UCSD-AML1 (cell line): ENCODE measurements around the gene ZNF14.
A peak's percentile ranks its signal among the peaks of the same experiment; 100 is the strongest.
"Not testable (repeated sequence)": the region's sequence is repeated elsewhere in the genome, so short reads cannot be mapped to it uniquely, and the experiment has no call there.

ENCODE experiments used
- DNase-seq: peaks from one replicate; lab custom pipeline; 2025; ENCODE audit not compliant: unreplicated experiment; lab: John Stamatoyannopoulos, UW

The ZNF14 gene

DNA sequence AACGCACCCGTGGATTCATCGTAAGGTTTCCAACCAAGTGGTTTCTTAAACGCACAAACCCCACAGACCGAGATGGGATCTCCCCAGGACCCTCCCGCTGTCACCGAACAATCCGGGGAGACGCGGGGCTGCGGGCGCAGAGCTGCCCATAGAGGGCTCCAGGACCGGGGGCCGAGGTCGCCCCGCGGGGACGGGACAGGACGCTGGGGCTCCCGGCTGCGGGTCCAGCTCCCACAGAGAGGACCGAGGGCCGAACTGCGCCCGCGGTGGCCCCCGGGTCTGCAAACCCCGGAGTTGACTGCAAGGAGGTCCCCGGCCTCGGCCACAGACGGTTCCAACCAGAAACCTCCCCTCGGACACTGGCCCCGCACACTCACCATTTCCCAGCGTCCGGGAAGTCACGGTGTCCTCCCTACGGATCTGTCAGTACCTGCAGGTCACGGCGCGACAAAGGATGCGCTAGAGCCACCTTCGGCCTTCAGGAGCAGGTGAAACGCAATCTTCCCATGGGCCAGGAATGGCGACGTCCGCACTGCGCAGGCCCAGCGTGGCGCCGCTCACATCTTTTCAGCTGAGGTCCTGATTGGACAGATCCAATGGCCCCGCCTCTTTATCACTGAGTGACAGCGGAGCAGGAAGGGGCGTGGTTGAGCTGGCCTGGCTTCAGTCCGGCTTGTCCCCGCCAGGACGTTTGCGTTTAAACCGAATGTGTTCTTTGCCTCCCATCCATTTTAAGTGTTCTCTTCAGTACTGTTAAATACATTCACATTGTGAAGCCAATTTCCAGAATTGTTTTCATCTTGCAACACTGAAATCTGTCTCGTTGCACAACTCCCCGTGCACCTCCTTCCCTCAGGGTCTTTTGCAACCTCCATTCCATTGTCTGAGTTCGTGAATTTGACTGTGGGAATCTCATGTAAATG is at the start of gene ZNF14:
Gene ZNF14 (minus strand): TSS at position 534 of the 923 bp plus-strand sequence. CDS start 154 bp downstream, at position 380.
- DNase-seq = peak; percentile 89

DNA sequence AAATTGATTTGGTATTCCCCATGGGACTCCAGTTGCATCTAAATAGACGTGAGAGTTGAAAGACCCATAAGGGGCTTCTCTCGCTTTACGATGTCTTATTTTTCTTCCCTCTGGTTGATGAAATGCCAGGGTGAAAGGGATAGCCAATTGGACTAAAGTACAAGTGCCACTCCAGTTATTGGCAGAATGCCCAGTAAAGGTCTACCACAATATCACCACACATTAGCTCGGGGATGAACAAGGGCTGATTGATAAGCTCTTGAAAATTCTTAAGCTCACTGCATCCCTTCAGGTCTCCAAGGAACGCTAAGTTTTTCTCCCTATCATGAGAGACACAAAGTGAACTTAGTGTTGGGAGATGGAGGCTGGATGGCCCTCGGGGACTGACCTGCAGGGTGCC is 48.9 kb upstream of the ZNF14 start:
- not testable (repeated sequence) for DNase-seq

DNA sequence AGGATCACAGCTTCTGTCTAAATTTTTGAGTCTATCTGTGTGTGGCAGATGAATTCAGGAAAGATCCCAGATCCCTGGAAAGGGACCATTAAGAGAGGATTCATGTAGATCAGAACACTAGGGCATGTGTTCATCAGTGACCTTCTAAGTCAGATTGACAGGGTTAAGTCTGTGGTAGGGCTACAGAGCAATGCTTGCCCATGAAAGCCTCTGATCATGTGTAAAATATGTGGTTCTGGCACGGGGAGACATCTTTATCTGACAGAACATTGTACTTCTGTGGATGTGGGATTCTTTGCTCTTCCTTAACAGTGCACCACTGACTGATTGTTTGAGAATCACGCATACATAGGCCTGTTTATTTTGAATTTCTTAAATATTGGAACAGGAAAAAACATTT is 45.8 kb upstream of the ZNF14 start:
- no peak for DNase-seq

DNA sequence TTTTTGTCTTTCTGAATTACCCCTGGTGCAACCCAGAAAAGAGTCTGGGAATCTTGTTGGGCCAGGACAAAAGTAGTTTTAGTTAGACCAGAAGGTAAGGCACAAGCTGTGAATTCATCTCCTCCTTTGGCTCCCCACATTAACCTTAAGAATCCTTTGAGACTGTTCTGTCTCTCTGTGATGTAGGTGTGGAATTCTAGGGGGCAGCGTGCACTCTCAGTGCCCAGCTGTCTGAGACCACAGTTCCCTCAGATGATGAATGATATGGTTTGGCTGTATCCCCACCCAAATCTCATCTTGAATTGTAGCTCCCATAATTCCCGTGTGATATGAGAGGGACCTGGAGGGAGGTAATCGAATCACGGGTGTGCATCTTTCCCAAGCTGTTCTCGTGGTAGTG is 44.8 kb upstream of the ZNF14 start:
- DNase-seq = no peak

DNA sequence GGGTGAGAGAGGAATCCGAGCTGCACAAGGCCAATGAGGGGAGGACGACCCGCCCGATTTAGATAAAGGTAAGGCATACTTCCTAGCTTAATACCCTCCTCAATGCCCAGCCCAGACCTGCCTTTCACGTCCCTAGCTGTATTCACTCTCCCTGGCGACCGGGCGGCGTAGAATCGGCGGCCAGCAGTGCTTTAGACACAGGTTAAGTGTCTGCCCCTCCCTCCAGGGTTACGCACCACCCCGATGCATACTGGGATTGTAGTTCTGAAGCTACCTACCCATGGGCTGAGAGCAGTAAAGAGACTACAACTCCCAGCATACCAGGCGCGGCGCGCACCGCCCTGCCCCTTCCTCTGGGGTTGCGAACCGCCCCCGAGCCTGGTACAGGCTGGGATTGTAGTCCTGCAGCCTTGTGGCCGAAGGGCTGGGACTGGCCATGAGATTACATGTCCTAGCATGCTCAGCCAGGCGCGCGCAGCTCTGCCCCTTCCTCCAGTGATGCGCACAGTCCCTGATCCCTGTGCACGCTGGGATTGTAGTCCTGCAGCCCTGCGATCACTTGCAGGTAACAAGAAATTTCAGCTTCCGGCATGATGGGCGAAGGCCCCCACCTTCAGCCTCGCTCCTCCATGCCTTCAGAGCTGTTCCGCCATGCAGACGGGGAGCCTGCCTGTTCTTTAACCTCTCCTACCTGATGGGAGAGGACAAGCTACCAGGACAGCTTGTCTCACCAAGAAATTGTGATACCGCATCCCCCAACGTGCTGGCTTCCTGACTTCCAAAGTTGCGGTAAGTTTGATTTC is 43.5 kb upstream of the ZNF14 start:
- DNase-seq = peak; percentile 97

DNA sequence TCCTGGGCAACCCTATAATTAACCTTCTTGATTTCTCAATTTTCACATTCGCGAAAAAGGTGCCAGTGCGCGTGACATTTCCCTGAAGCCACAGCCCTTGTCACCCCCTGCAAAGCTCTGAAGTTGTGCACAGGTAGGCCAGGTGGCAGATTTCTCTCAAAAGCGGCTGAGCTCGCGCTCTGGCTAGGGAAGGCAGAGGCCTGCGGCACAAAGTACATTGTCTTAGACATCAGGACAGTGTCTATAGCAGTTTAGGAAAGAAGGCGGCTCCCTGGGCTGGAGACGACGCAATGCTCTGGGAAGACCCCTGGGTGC is 42.9 kb upstream of the ZNF14 start:
- DNase-seq = no peak

DNA sequence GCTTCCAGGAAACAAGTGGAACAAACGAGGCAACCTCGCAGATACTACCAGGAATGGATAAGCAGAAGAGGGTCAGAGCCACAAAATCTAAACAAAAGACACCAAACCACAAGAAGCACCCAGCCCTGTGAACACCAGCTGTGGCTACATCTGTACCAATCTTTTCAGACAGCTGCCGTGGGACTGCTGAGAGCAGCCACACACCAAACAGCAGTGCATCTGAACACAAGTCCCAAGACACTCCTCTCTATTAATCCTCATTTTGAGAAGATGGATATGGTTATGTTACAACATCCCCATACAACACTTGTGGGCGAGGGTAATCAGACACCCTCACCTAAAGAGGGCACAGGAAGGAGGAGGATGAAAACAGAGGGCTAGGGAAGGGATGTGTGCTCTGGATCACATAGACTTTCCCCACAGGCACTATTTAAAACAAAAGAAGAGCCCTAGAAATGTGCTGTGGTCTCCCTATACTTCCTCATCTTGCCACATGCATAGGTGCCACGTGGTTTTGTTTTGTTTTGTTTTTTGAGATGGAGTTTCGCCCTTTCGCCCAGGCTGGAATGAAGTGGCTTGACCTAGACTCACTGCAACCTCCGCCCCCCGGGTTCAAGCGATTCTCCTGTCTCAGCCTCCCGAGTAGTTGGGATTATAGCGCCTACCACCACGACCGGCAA is 41.6 kb upstream of the ZNF14 start:
- DNase-seq = no peak

DNA sequence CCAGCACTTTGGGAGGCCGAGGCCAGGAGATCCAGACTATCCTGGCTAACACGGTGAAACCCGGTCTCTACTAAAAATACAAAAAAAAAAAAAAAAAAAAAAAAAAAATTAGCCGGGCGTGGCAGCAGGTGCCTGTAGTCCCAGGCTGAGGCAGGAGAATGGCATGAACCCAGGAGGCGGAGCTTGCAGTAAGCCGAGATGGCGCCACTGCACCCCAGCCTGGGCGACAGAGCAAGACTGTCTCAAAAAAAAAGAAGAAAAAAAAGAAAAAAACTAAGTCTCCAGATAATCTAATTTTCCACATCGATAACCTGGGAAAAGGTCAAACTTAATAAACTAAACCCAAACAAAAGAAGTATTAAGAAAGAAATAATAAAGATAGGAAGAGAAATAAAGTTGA is 39.1 kb upstream of the ZNF14 start:
- DNase-seq = not testable (repeated sequence)

DNA sequence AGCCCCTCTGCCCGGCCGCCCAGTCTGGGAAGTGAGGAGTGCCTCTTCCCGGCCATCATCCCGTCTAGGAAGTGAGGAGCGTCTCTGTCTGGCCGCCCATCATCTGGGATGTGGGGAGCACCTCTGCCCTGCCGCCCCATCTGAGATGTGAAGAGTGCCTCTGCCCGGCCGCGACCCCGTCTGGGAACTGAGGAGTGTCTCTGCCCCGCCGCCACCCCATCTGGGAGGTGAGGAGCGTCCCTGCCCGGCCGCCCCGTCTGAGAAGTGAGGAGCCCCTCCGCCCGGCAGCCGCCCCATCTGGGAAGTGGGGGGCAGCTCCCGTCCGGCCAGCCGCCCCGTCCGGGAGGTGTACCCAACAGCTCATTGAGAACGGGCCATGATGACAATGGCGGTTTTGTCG is 37.1 kb upstream of the ZNF14 start:
- not testable (repeated sequence) for DNase-seq

DNA sequence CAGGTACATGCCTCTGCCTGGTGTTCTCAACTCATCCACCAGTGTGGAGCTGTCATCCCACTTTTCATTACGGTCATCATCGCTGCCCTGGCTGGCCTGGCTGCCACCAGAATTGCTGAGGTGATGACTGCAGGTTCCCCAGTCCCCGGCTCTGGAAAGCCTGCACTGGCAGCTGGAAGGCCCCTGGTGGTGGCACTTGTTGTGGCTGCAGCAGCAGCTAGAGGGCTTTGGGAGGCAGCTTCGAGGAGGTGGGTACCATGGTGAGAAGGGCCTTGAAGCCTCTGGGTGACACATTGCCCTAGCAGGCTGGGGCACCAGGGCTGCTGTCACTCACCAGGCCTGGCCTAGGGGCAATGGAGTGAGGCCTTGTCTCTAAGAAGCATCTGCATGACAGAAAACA is 25.3 kb upstream of the ZNF14 start:
- no peak for DNase-seq

DNA sequence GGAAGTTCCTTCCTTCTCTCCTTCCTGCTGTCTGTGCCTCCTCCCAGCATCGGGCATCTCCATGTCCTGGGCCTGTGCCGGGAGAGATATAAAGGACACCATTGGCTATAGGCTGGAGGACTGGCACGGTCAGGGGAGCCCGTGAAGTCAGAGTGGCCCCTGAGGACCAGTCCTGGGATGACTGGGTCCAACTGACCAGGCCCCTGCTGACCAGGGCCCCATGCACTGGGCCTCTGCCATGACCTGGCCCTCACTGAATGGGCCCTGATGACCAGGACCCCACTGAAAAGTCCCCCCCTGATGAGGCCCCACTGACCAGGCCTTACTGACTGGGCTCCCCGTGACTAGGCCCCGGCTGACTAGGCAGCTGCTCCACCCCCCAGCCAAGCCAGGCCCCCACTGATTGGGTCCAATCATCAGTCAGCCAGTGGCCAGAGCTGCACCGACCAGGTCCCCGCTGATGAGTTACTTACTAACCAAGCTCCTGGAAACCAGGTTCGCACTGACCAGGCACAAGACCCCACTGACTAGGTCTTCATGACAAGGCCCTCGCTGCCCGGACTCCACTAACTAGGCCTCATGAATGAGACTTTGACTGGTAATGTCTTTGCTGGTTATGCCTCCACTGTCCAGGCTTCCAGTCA is 20.0 kb upstream of the ZNF14 start:
- no peak for DNase-seq

DNA sequence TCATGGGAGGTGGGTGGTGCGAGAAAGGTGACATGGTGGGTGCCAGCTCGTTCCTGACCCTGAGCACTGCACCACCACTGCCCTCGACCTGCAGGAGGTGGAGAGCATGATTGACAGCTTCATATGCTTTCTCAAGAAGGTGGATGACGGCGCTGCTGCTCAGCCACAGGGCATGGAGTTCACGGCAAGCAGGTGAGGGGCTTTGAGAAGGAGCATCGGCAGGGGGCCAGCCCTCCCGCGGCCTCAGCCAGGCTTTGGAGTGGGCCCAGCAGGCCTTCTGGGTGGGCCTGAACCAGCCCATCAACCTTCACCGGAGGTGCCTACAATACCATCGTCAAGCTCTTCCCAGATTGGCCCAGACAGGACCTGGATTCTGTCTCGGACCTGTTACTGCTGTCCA is 18.9 kb upstream of the ZNF14 start:
- no peak for DNase-seq

DNA sequence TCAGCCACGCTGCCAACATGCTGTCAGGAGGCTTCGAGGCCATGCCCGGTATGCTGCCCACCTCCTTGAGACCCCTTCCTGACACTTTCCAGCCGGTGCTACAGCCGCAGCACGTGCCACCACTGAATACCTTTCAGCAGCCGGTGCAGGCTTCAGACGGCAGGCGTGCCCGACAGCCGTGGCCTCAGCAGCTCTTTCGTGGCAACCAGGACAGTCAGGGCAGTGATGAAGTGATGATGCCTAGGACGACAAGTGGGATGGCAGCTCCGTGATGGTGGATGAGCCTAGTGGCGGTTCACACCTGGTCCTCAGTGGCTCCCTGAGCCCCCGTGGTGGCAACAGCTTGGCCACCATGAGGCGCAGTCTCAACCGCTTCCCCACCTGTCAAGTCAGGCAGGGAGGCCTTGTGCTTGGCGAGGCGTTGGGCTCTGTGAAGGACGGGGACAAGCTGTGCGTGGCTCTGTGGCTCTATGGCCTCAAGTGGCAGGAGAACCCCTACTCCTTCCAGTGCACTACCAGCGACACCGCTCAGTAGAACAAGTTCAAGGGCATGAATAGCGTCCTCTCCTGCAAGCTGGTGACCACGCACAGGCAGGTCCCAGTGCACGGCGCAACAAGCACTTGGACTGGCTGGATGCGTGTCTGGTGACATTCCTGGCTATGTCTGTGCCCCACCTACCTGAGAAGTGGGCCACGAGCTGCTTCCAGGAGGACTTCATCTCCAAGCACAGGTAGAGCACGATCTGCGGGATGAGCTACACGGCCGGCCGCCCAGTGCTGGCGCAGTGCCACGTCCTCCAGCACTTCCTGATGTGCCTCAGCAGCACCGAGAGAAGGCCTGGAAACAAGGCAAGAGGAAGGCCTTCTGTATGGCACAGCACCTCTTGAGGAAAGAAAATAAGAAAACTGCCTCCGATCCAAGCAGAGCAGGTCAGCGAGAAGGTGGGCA is 18.2 kb upstream of the ZNF14 start:
- no peak for DNase-seq

DNA sequence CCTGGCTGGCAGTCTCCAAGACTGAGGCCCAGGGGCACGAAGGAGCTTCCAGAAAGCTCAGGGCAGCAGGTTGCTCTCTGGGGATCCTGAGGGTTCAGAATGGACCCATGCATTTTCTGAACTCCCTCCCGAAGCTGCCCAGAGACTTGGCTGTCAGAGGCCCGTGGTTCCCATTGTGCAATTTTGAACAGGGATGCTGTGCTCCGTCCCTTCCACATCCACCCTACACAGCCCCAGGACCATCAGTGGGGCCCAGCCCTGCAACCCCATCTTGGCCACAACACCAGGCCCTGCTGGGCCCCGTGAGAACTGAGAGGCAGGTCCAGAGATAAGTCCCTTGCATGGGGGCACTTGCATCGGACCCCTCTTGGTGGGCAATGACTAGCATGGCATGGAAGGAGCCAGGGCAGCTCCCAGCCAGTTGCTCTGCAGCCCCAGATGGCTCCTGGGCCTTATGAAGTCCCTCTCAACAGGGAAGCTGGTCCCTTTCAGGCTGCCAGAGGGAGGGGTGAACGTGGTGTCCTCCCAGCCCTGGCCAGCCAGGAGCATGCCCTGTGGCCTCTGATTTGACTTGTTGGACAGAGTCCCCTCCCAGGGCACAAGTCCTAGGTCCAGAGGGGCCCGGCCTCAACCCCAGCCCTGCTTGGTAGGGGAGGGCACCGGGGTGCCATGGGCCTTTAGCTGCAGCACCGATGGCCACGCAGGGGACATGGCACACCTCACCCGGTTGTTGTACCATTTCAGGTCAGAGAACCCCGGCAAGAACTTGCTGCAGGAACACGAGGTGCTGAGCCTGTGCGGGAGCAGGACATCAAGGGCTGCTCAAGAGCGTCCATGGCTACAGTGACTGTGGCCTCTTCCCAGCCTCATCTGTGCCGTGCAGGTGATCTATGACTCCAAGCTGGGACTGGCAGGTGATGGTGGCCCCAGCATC is 17.3 kb upstream of the ZNF14 start:
- DNase-seq = no peak

DNA sequence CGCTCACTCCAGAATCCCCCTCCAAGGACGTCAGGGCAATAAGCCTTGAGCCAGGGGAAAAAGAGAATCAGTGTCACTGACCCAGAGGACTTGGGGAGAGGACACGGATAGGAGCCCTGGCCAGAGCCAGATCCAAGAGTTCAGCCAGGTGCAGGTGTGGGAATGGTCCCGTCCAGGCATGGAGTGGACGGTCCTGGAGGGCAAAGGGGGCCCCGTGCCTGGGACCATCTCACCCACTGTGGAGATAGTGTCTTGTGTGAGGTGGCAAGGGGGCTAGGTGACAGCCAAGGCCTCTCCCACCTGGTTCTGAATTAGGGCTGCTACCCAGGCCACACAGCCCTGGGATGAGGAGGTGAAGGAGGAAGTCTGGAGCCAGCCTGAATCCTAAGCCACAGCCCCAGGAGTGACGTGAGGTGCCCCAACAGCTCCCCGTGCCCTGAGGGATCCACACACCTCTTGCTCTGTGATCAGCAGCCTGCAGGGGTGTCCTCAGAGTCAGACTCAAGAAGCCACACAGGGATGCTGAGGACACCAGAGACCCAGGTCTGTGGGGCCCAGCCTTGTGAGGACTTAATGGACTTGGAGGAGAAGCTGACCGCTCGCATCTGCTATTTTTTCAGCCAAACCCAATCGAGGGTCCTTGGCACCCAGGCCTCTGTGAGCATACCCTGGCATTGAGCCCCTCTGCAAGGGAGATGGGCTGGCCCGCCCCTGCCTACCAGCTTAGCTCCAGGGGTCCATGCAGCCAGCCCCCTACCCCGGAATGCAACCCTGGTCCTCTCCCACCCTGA is 16.4 kb upstream of the ZNF14 start:
- DNase-seq = no peak

DNA sequence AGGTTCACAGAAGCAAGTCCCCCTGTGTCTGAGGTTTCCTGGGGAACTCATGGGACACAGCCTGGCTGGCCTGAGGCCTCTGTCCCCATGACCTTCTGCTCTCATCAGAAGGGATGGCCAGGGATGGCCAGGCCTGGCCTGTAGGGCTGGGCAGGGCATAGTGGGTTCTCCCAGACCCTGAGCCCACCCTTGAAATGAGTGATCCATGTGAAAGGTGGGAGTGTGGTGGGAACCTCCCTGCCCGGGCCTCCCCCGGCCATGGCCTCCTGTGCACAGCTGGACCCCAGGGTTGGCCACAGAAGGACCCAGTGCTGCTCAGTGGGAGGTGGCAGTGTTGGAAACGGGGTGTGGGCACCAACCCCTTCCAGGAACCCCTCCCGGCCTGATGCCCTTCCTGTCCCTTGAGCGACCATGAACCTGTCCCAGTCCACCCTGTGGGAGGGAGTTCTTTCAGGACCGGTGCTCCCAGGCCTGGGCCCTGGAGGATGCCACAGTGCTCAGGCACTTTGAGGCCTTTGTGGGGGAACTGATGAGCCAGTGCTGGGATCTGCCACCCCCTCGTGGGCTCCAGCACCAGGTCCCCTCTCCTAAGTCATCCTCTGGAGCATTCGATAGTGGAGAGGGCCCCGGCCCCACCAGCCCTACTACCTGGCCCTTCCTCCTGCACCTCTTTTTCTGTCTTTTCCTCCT is 15.5 kb upstream of the ZNF14 start:
- no peak for DNase-seq

DNA sequence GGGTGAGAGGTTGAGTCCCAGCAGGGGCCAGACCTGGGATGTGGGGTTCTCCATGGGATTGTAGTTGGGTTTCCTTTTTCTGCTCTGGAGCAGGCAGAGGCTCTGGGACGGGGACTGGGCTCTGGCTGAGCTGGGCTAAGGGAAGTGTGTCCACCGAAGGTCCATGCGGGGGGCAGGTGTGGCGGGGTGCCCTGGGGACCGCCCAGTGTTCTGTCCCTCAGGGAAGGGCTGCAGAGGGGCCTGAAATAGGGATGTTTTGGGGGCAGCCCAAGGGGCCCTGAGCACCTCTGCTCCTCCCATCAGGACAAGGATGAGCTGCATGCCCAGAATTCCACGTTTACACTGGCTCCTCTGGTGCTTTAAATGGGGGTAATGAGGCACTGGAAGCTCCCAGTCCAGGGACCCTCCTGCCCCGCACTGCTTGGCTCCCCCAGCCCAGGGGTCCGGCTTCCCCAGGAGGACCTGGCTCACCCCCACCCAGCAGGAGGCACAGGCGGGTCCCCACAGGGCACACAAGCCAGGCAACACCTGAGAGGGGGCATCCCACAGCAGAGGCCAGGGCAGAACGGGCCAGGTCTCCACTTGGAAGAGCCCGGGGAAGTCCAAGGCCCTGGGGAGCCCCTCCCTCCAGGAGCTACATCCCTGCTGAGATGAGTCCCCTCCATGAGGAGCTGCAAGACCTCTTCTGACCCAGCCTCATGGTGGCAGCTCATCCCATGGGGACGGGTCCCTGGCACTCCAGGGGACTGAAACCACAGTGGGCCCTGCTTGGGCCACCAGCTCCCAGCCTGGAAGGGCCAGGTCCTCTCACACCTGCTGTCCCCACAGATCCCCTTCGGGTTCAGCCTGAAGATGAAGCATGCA is 14.7 kb upstream of the ZNF14 start:
- DNase-seq = no peak
